Trophoblast cell (in vitro differentiated cells and primary cell): ENCODE measurements around the gene ANO10.
"Not testable (repeated sequence)": the region's sequence is repeated elsewhere in the genome, so short reads cannot be mapped to it uniquely, and the experiment has no call there.

Experiments
- DNase-seq, 2 donors: peaks; one replicate each; pipeline ENCODE4 v3.0.0-alpha.2; 2016
- H2AFZ ChIP-seq: 2 replicates; pipeline ENCODE4 v1.6.1; 2013; ENCODE audit warnings: low read length, moderate library complexity, mild to moderate bottlenecking; ENCODE audit not compliant: insufficient read depth, poor library complexity
- H2AK5ac ChIP-seq: 2 replicates; pipeline ENCODE4 v1.6.1; 2013; ENCODE audit warnings: mild to moderate bottlenecking, low read length
- H2BK120ac ChIP-seq: 2 replicates; pipeline ENCODE4 v1.6.1; 2013; ENCODE audit warnings: low read length, mild to moderate bottlenecking, moderate library complexity; ENCODE audit not compliant: insufficient read depth, poor library complexity
- H2BK12ac ChIP-seq: 2 replicates; pipeline ENCODE4 v1.6.1; 2013; ENCODE audit warnings: mild to moderate bottlenecking, low read length, moderate library complexity
- H2BK5ac ChIP-seq: 2 replicates; pipeline ENCODE4 v1.6.1; 2013; ENCODE audit warnings: low read length, low read depth, moderate library complexity, mild to moderate bottlenecking; ENCODE audit not compliant: poor library complexity
- H3K14ac ChIP-seq: 2 replicates; pipeline ENCODE4 v1.6.1; 2013; ENCODE audit warnings: mild to moderate bottlenecking, low read length
- H3K18ac ChIP-seq: 2 replicates; pipeline ENCODE4 v1.6.1; 2013; ENCODE audit warnings: mild to moderate bottlenecking, low read length
- H3K23ac ChIP-seq: 2 replicates; pipeline ENCODE4 v1.6.1; 2013; ENCODE audit warnings: low read length
- H3K27ac ChIP-seq: 2 replicates; pipeline ENCODE4 v1.5.1; 2013; ENCODE audit warnings: low read depth, mild to moderate bottlenecking, inconsistent platforms, low read length, moderate library complexity
- H3K27me3 ChIP-seq: 2 replicates; pipeline ENCODE4 v1.6.1; 2013; ENCODE audit warnings: inconsistent platforms, mild to moderate bottlenecking, low read length, moderate library complexity; ENCODE audit not compliant: insufficient read depth
- H3K36me3 ChIP-seq, 2 experiments: 1 replicate in 1 of 2; 2 replicates in 1 of 2; pipeline ENCODE4 v1.6.1; 2013; ENCODE audit warnings: low read length in 2 of 2, mild to moderate bottlenecking in 2 of 2, moderate library complexity in 1 of 2; ENCODE audit not compliant: insufficient read depth in 2 of 2, control insufficient read depth in 1 of 2
- H3K4ac ChIP-seq: 2 replicates; pipeline ENCODE4 v1.6.1; 2013; ENCODE audit warnings: low read depth, mild to moderate bottlenecking, low read length, moderate library complexity
- H3K4me1 ChIP-seq, 2 experiments: 1 replicate in 1 of 2; 2 replicates in 1 of 2; pipeline ENCODE4 v1.6.1; 2013; ENCODE audit warnings: low read length in 2 of 2, mild to moderate bottlenecking in 2 of 2, moderate library complexity in 1 of 2; ENCODE audit not compliant: insufficient read depth in 2 of 2, control insufficient read depth in 1 of 2
- H3K4me2 ChIP-seq: 2 replicates; pipeline ENCODE4 v1.6.1; 2013; ENCODE audit warnings: inconsistent platforms, mild to moderate bottlenecking, low read length, moderate library complexity
- H3K4me3 ChIP-seq: 2 replicates; pipeline ENCODE4 v1.5.1; 2013; ENCODE audit warnings: mild to moderate bottlenecking, low read depth, low read length, inconsistent platforms
- H3K79me1 ChIP-seq: one replicate; pipeline ENCODE4 v1.6.1; 2013; ENCODE audit warnings: low read length
- H3K79me2 ChIP-seq: 2 replicates; pipeline ENCODE4 v1.6.1; 2013; ENCODE audit warnings: low read length, mild to moderate bottlenecking; ENCODE audit not compliant: control insufficient read depth, insufficient read depth, poor library complexity
- H3K9ac ChIP-seq: 2 replicates; pipeline ENCODE4 v1.6.1; 2013; ENCODE audit warnings: mild to moderate bottlenecking, low read length
- H3K9me3 ChIP-seq: 2 replicates; pipeline ENCODE4 v1.6.1; 2013; ENCODE audit warnings: low read depth, mild to moderate bottlenecking, control low read depth, inconsistent platforms, low read length; ENCODE audit not compliant: insufficient read depth
- H4K12ac ChIP-seq: 2 replicates; pipeline ENCODE4 v1.6.1; 2013; ENCODE audit warnings: low read depth, mild to moderate bottlenecking, low read length, moderate library complexity
- H4K8ac ChIP-seq: 2 replicates; pipeline ENCODE4 v1.6.1; 2013; ENCODE audit warnings: low read depth, mild to moderate bottlenecking, low read length, moderate library complexity
- H4K91ac ChIP-seq: one replicate; pipeline ENCODE4 v1.6.1; 2013; ENCODE audit warnings: low read depth, mild to moderate bottlenecking, low read length, moderate library complexity
- WGBS: extraction: QIAGEN DNeasy Blood & Tissue Kit; methylation state at CpG from one replicate; pipeline ENCODE4 v1.1.7; 2013; ENCODE audit warnings: missing lambda C conversion rate; ENCODE audit not compliant: insufficient read length, insufficient coverage; ENCODE audit errors: extremely low coverage; 5-methylcytosine and 5-hydroxymethylcytosine counted together

Gene ANO10

GRCh38 chr3:43523454-43524053, 98.3 kb downstream of the ANO10 start:
- Histone ChIP-seq H3K9ac (no peak overlapping the region), H2BK12ac (no peak overlapping the region), H3K79me1 (no peaks in the 10 kb centered on the region), H2BK5ac (no peak overlapping the region), H3K27me3 (no peaks in the 10 kb centered on the region), H2BK120ac (no peak overlapping the region), H4K8ac (no peak overlapping the region), H3K27ac (no peak overlapping the region), H3K4ac (no peak overlapping the region), H3K79me2 (no peaks in the 10 kb centered on the region), H3K18ac (no peak overlapping the region), H3K36me3 (no peaks in the 10 kb centered on the region), H3K4me2 (no peak overlapping the region), H3K14ac (no peak overlapping the region), H2AK5ac (no peak overlapping the region), H4K91ac (no peak overlapping the region), H3K23ac (peak overlapping the region; percentile 99), H3K4me1 (no peaks in the 10 kb centered on the region), H4K12ac (no peak overlapping the region), H3K9me3 (no peaks in the 10 kb centered on the region), H2AFZ (no peak overlapping the region), H3K4me3 (no peak overlapping the region)
- no peak for DNase-seq
- no CpG with 5 or more reads among the region's 3 CpGs for WGBS

DNA sequence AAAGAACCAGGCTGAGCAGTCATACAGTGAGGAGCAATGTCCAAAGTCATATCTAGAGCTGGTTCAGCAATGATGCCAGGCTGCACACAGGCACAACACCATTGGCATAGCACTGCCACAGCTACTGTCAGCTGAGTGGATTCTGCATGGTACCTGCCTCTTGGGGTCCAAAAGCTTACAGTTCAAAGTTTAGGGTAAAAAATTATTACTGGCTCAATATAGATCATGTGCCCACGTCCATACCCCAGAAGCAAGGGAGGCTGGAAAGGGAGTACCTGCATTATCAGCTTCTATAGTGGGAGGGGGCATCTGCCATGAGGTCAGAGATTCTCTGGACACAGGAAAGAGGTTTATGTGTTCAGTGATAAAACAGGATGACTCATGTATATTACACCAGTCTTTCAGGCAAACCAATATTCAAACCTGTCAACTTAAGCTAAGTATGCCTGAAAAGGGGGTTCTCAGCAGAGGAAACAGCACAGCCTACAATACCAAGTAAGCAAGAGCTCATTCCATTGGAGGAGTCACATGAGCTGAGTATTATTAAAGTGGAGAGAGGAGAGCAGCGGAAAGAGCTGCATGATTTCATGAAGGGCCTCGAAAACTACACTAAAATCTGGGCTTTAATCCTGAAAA, 99.0 kb downstream of the ANO10 start:
- Histone ChIP-seq H2AFZ (no peak overlapping the region), H3K18ac (no peak overlapping the region), H2BK120ac (no peak overlapping the region), H2BK12ac (no peak overlapping the region), H3K27me3 (no peaks in the 10 kb centered on the region), H3K4me2 (no peak overlapping the region), H3K36me3 (no peaks in the 10 kb centered on the region), H3K79me2 (no peaks in the 10 kb centered on the region), H3K4me3 (no peak overlapping the region), H3K4ac (no peak overlapping the region), H3K9ac (no peak overlapping the region), H2BK5ac (no peak overlapping the region), H4K8ac (no peak overlapping the region), H3K23ac (no peak overlapping the region), H3K14ac (no peak overlapping the region), H3K27ac (no peak overlapping the region), H2AK5ac (no peak overlapping the region), H3K9me3 (no peaks in the 10 kb centered on the region), H3K79me1 (no peaks in the 10 kb centered on the region), H4K12ac (no peak overlapping the region), H3K4me1 (no peaks in the 10 kb centered on the region), H4K91ac (no peak overlapping the region)
- DNase-seq = no peak
- no CpG with 5 or more reads among the region's 3 CpGs for WGBS

GRCh38 chr3:43521941-43522340, 99.9 kb downstream of the ANO10 start:
- Histone ChIP-seq H3K79me2 (no peaks in the 10 kb centered on the region), H3K9ac (no peak overlapping the region), H4K12ac (no peak overlapping the region), H2BK120ac (no peak overlapping the region), H3K23ac (no peak overlapping the region), H3K79me1 (no peaks in the 10 kb centered on the region), H2AK5ac (no peak overlapping the region), H3K4me2 (no peak overlapping the region), H2AFZ (no peak overlapping the region), H4K91ac (no peak overlapping the region), H3K4me3 (no peak overlapping the region), H3K27me3 (no peaks in the 10 kb centered on the region), H3K36me3 (no peaks in the 10 kb centered on the region), H3K18ac (no peak overlapping the region), H2BK5ac (no peak overlapping the region), H3K14ac (no peak overlapping the region), H3K27ac (no peak overlapping the region), H3K4me1 (no peaks in the 10 kb centered on the region), H3K9me3 (no peaks in the 10 kb centered on the region), H4K8ac (no peak overlapping the region), H2BK12ac (no peak overlapping the region), H3K4ac (no peak overlapping the region)
- no peak for DNase-seq
- WGBS = no CpG with 5 or more reads among the region's 1 CpG

DNA sequence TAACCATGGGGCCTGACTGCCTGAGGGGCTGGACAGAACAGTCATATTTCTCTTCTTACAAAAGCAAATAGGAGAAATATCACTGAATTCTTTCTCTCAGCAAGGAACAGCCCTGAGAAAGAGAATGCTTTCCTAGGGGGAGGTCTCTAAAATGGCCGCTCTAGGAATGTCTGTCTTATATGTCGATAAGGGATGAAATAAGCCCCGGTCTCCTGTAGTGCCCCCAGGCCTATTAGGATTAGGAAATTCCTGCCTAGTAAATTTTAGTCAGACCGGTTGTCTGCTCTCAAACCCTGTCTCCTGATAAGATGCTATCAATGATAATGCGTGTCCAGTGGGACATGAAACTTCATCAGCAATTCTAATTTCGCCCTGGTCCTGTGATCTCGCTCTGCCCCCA, 103.3 kb downstream of the ANO10 start:
- H3K36me3 ChIP-seq, H3K4me2 ChIP-seq, H2BK120ac ChIP-seq, H3K4ac ChIP-seq, H3K27ac ChIP-seq, H3K23ac ChIP-seq, H3K27me3 ChIP-seq, H3K9me3 ChIP-seq, H3K79me1 ChIP-seq, H3K4me1 ChIP-seq, H3K18ac ChIP-seq, H3K14ac ChIP-seq, H4K91ac ChIP-seq, H3K4me3 ChIP-seq, H3K79me2 ChIP-seq, H2AFZ ChIP-seq, H2BK5ac ChIP-seq, H2AK5ac ChIP-seq, H4K8ac ChIP-seq, H3K9ac ChIP-seq, H4K12ac ChIP-seq, H2BK12ac ChIP-seq: not testable (repeated sequence)
- DNase-seq = peak in 1 of 2 donors; percentile 18
- WGBS = no CpG with 5 or more reads among the region's 7 CpGs
